Stomach (tissue), 9 donors: Measurements from ENCODE around the gene MVB12A. TPM values are rescaled to one million over a fixed set of nuclear protein-coding genes. Genes with fewer than 3 reads are reported as not detected.
A peak's percentile ranks its signal among the peaks of the same experiment; 100 is the strongest.

Experiments used
- DNase-seq, 2 donors: peaks; one replicate each; pipeline versions ENCODE4 v3.0.0 to v3.0.0-alpha.2; 2013 to 2019
- H3K27ac ChIP-seq, 5 donors: fragments of 200-600 bp in 4 of 5; sonication (generic) in 4 of 5; one replicate each; pipeline ENCODE4 v1.5.1; 2013 to 2019; ENCODE audit warnings: mild to moderate bottlenecking in 1 of 5, moderate library complexity in 1 of 5
- H3K27me3 ChIP-seq, 3 donors: fragments of 200-600 bp; sonication (generic); one replicate each; pipeline ENCODE4 v1.5.1; 2017 to 2019; ENCODE audit warnings: mixed run types in 1 of 3
- H3K36me3 ChIP-seq, 4 donors: fragments of 200-600 bp; sonication (generic); 1 replicate in 3 of 4; 2 replicates in 1 of 4; pipeline ENCODE4 v1.5.1; 2016 to 2019
- H3K4me1 ChIP-seq, 4 donors: fragments of 200-600 bp; sonication (generic); one replicate each; pipeline ENCODE4 v1.5.1; 2016 to 2019
- H3K4me3 ChIP-seq, 4 donors: fragments of 200-600 bp; sonication (generic) in 3 of 4; one replicate each; pipeline ENCODE4 v1.5.1; 2016 to 2019; ENCODE audit warnings: mild to moderate bottlenecking in 1 of 4
- H3K9me3 ChIP-seq, 4 donors: fragments of 200-600 bp; sonication (generic); one replicate each; pipeline ENCODE4 v1.5.1; 2016 to 2019
- CTCF ChIP-seq, 7 experiments: fragments of 450-650 bp in 4 of 7; fragments of 200-600 bp in 3 of 7; sonication (generic) in 3 of 7; IDR thresholded peaks; one replicate each; pipeline ENCODE4 v1.5.1; 2016 to 2019; ENCODE audit warnings: antibody characterized with exemption in 7 of 7, control low read depth in 2 of 7, mild to moderate bottlenecking in 1 of 7
- EP300 ChIP-seq: sonication (generic); formaldehyde crosslinking; IDR thresholded peaks from one replicate; pipeline ENCODE4 v1.6.1; 2017; ENCODE audit warnings: antibody characterized with exemption
- POLR2A ChIP-seq, 4 donors: fragments of 450-650 bp; IDR thresholded peaks; one replicate each; pipeline ENCODE4 v1.6.1; 2016; ENCODE audit warnings: antibody characterized with exemption in 4 of 4, control low read depth in 2 of 4, mild to moderate bottlenecking in 1 of 4, moderate library complexity in 1 of 4
- POLR2AphosphoS5 ChIP-seq, 3 donors: sonication (generic); formaldehyde crosslinking; IDR thresholded peaks; one replicate each; pipeline ENCODE4 v1.6.1; 2016; ENCODE audit warnings: antibody characterized with exemption in 3 of 3
- WGBS, 5 donors: extraction: QIAGEN DNeasy Blood & Tissue Kit in 3 of 5; methylation state at CpG; one replicate each; pipeline versions ENCODE4 v1.1.5 to v1.1.7; 2013 to 2018; 5-methylcytosine and 5-hydroxymethylcytosine counted together
- intact Hi-C: fragments of 100-400 bp; cut with DNase I; formaldehyde crosslinking; loops from one replicate; pipeline ENCODE4 v1.15.1; 2023; ENCODE audit warnings: low total_unique reads
- polyA plus RNA-seq, 3 donors: library from polyadenylated mRNA; stranded (reverse); fragments of 200-250 nt; gene quantifications; one replicate each; pipeline ENCODE4 v1.2.3, GENCODE V29; 2013
- total RNA-seq, 5 donors: library from RNA; depleted of rRNA; stranded (reverse); fragments of >200 nt; gene quantifications; one replicate each; pipeline versions ENCODE4 v1.1.0 to v1.2.3, GENCODE V29; 2014 to 2016
- donor health status: healthy with polysubstance abuse.
- donor health status: Bipolar disorder and iron deficiency.
- donor health status: healthy.

The MVB12A gene
- total and polyA plus RNA-seq, 8 donors = 9.9 to 76.3 (median 55.5) TPM

- no peak for DNase-seq
- Histone ChIP-seq H3K4me3 (no peak overlapping the region), H3K27ac (peak overlapping the region in 3 of 5 donors; percentile 24 to 77 (median 60)), H3K4me1 (peaks cover 0 to 44% (median 19%) of the 10 kb centered on the region in 4 donors), H3K9me3 (no peaks in the 10 kb centered on the region), H3K27me3 (peaks cover 0 to 17% (median 0%) of the 10 kb centered on the region in 3 donors), H3K36me3 (peaks cover 0 to 34% (median 13%) of the 10 kb centered on the region in 4 donors)
- TF ChIP-seq POLR2AphosphoS5 (IDR thresholded peaks at IDR 0.05) (no peak), EP300 (no peak)
- intact Hi-C loops = no loop called here
- WGBS, 5 donors = 88 to 94% (median 92%) methylated on average over 8 of the region's 8 CpGs
These were observed 5.8 kb upstream of the MVB12A start for GRCh38 chr19:17414097-17414496.

- 49 to 78% (median 66%) methylated on average over 6 of the region's 6 CpGs for WGBS, 5 donors
- intact Hi-C loops = no loop called here
- H3K4me3 ChIP-seq = no peak overlapping the region
- H3K27me3 ChIP-seq = peaks cover 0 to 17% (median 0%) of the 10 kb centered on the region in 3 donors
- H3K9me3 ChIP-seq = no peaks in the 10 kb centered on the region
- H3K27ac ChIP-seq = peak overlapping the region in 2 of 5 donors; percentile 2 to 77
- no peak for DNase-seq
- H3K36me3 ChIP-seq = peaks cover 0 to 34% (median 13%) of the 10 kb centered on the region in 4 donors
- H3K4me1 ChIP-seq = peaks cover 0 to 48% (median 24%) of the 10 kb centered on the region in 4 donors
- no peak for TF ChIP-seq EP300
- TF ChIP-seq POLR2A (IDR thresholded peaks at IDR 0.05) = no peak
- TF ChIP-seq POLR2AphosphoS5 (IDR thresholded peaks at IDR 0.05) = no peak
These were observed 4.7 kb upstream of the MVB12A start for GRCh38 chr19:17415121-17415520.

GRCh38 chr19:17418710-17419109, 1.1 kb upstream of the MVB12A start:
- intact Hi-C loops = no loop called here
- Histone ChIP-seq H3K27me3 (peaks cover 0 to 17% (median 0%) of the 10 kb centered on the region in 3 donors), H3K9me3 (no peaks in the 10 kb centered on the region), H3K4me1 (peaks cover 8 to 37% (median 20%) of the 10 kb centered on the region in 4 donors), H3K4me3 (no peak overlapping the region), H3K36me3 (peaks cover 0 to 38% (median 25%) of the 10 kb centered on the region in 4 donors), H3K27ac (peak overlapping the region in 2 of 5 donors; percentile 85 to 86)
- WGBS, 5 donors = 55 to 76% (median 74%) methylated on average over 3 of the region's 3 CpGs
- TF ChIP-seq POLR2A (IDR thresholded peaks at IDR 0.05) = no peak
- no peak for TF ChIP-seq POLR2AphosphoS5 (IDR thresholded peaks at IDR 0.05)
- TF ChIP-seq CTCF (IDR thresholded peaks at IDR 0.05) = no peak
- TF ChIP-seq EP300 = no peak
- no peak for DNase-seq

GRCh38 chr19:17419154-17419620, 660 bp upstream of the MVB12A start:
- intact Hi-C loops = no loop called here
- 21 to 37% (median 27%) methylated on average over 8 of the region's 8 CpGs for WGBS, 5 donors

GRCh38 chr19:17420475-17420924, 653 bp downstream of the MVB12A start:
- peaks cover 8 to 31% (median 22%) of the 10 kb centered on the region in 4 donors for H3K4me1 ChIP-seq
- no peak for TF ChIP-seq POLR2A (IDR thresholded peaks at IDR 0.05)
- TF ChIP-seq CTCF (IDR thresholded peaks at IDR 0.05) = peak in 1 of 7 experiments; percentile 15
- no peak for TF ChIP-seq POLR2AphosphoS5 (IDR thresholded peaks at IDR 0.05)
- no peak for TF ChIP-seq EP300
- 4 to 6% (median 5%) methylated on average over 15 to 25 of the region's 25 CpGs for WGBS, 5 donors
- H3K36me3 ChIP-seq = peaks cover 0 to 27% (median 21%) of the 10 kb centered on the region in 4 donors
- DNase-seq = peak; percentile 35 to 69
- H3K27ac ChIP-seq = peak overlapping the region in 4 of 5 donors; percentile 73 to 86 (median 83)
- no peaks in the 10 kb centered on the region for H3K9me3 ChIP-seq
- H3K27me3 ChIP-seq = peaks cover 0 to 6% (median 0%) of the 10 kb centered on the region in 3 donors
- H3K4me3 ChIP-seq = peak overlapping the region; percentile 69 to 92 (median 82)
- intact Hi-C loops = no loop called here

More at GRCh38 chr19:17419154-17419620, 660 bp upstream of the MVB12A start:
- peaks cover 0 to 38% (median 27%) of the 10 kb centered on the region in 4 donors for H3K36me3 ChIP-seq
- H3K27ac ChIP-seq = peak overlapping the region; percentile 71 to 86 (median 81)
- DNase-seq = no peak
- peaks cover 0 to 14% (median 0%) of the 10 kb centered on the region in 3 donors for H3K27me3 ChIP-seq
- no peaks in the 10 kb centered on the region for H3K9me3 ChIP-seq
- H3K4me3 ChIP-seq = peak overlapping the region; percentile 69 to 92 (median 82)
- TF ChIP-seq EP300 (no peak), POLR2A (IDR thresholded peaks at IDR 0.05) (no peak), CTCF (IDR thresholded peaks at IDR 0.05) (no peak), POLR2AphosphoS5 (IDR thresholded peaks at IDR 0.05) (no peak)
- peaks cover 8 to 33% (median 17%) of the 10 kb centered on the region in 4 donors for H3K4me1 ChIP-seq
